Lower leg skin (tissue), 3 donors: ENCODE results near the gene ATP8B4.

Experiments
- CTCF ChIP-seq, 3 donors: fragments of 450-650 bp; IDR thresholded peaks; one replicate each; pipeline ENCODE4 v1.5.1; 2016; ENCODE audit warnings: antibody characterized with exemption in 3 of 3, mild to moderate bottlenecking in 3 of 3, moderate library complexity in 2 of 3
- POLR2A ChIP-seq, 2 donors: fragments of 450-650 bp; IDR thresholded peaks; one replicate each; pipeline ENCODE4 v1.6.1; 2016 to 2017; ENCODE audit warnings: antibody characterized with exemption in 2 of 2, mild to moderate bottlenecking in 1 of 2, moderate library complexity in 1 of 2

GRCh38 chr15:49900903-49901235 is 218.2 kb downstream of the ATP8B4 start:
- TF ChIP-seq CTCF (IDR thresholded peaks at IDR 0.05): no peak
- TF ChIP-seq POLR2A (IDR thresholded peaks at IDR 0.05): no peak
